ENCODE data around the gene SLC16A1. TPM values are rescaled to one million over a fixed set of nuclear protein-coding genes. Genes with fewer than 3 reads are reported as not detected.
A peak's percentile ranks its signal among the peaks of the same experiment; 100 is the strongest.

Gene SLC16A1
- total RNA-seq, 4 donors from 2014 or later: 27.9 to 46.5 (median 36.9) TPM

DNA sequence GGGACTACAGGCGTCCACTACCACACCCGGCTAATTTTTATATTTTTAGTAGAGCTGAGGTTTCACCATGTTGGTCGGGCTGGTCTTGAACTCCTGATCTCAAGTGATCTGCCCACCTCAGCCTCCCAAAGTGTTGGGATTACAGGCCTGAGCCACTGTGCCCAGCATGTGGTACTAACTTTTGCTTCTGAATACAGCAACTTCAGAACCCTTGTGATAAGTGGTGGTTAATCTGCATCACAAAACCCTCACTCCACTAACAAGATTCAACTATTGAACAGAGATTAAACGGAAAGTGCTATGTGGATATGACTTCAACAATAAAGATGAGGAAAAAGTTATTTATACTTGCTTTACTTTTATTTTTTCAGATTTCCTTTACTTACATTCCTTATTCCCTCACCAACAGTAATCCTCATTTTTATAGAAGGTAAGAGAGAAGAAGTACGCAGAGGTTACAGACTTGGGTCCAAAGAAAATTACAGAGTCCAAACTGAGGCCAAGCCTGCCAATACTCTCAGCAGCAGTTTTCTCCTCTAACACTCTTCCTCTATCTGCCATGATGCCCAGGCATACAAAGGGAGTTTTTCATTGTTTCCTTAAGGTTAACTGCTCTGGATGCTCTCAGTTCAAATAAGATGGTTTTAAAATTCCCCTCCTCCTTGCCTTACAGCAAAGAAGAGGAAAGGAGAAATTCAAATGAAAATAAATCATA, 44.3 kb downstream of the SLC16A1 start:
- Histone ChIP-seq H3K4me1 (no peaks in the 10 kb centered on the region), H3K27me3 (no peaks in the 10 kb centered on the region), H3K4me3 (no peak overlapping the region), H3K9me3 (no peaks in the 10 kb centered on the region), H3K36me3 (peaks cover 0 to 22% of the 10 kb centered on the region in 2 donors), H3K27ac (no peak overlapping the region)
- TF ChIP-seq, protein P1, sequence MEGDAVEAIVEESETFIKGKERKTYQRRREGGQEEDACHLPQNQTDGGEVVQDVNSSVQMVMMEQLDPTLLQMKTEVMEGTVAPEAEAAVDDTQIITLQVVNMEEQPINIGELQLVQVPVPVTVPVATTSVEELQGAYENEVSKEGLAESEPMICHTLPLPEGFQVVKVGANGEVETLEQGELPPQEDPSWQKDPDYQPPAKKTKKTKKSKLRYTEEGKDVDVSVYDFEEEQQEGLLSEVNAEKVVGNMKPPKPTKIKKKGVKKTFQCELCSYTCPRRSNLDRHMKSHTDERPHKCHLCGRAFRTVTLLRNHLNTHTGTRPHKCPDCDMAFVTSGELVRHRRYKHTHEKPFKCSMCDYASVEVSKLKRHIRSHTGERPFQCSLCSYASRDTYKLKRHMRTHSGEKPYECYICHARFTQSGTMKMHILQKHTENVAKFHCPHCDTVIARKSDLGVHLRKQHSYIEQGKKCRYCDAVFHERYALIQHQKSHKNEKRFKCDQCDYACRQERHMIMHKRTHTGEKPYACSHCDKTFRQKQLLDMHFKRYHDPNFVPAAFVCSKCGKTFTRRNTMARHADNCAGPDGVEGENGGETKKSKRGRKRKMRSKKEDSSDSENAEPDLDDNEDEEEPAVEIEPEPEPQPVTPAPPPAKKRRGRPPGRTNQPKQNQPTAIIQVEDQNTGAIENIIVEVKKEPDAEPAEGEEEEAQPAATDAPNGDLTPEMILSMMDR (IDR thresholded peaks at IDR 0.05): no peak
- TF ChIP-seq POLR2A (IDR thresholded peaks at IDR 0.05) (no peak), EP300 (IDR thresholded peaks at IDR 0.05) (no peak), POLR2AphosphoS5 (IDR thresholded peaks at IDR 0.05) (no peak)
- ATAC-seq: no peak
- 88 to 95% methylated on average over 2 to 5 of the region's 5 CpGs for WGBS, 2 donors (ENCODE audit: low coverage in 1 of 2)

DNA sequence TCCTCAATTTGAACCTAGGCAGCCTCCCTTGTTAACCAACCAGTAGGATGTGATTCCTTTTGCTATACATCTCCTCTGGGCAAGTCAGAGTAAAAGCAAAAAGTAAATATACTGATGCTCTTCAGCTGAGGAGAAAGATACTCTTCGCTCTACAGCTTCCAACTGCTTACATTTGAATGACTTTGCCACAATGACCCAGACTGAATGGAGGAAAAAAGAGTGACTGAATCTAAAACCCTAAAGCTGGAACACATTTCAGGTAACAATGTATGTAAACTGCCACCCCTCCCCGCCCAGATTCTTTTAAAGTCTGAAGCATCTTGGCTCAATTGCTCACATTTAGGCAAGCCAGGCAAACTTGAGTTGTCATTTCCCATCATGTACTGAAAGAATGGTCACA, 46.1 kb downstream of the SLC16A1 start:
- TF ChIP-seq POLR2A (IDR thresholded peaks at IDR 0.05): no peak
- no peak for TF ChIP-seq POLR2AphosphoS5 (IDR thresholded peaks at IDR 0.05)
- TF ChIP-seq, protein P1 (IDR thresholded peaks at IDR 0.05): no peak
- TF ChIP-seq EP300 (IDR thresholded peaks at IDR 0.05): no peak
- Histone ChIP-seq H3K27me3 (no peaks in the 10 kb centered on the region), H3K36me3 (peaks cover 0 to 11% of the 10 kb centered on the region in 2 donors), H3K4me3 (no peak overlapping the region), H3K4me1 (peaks cover 0 to 3% (median 0%) of the 10 kb centered on the region in 3 donors), H3K9me3 (no peaks in the 10 kb centered on the region), H3K27ac (no peak overlapping the region)
- no peak for ATAC-seq
- WGBS, 2 donors (ENCODE audit: low coverage in 1 of 2): 85 to 100% methylated on average over 2 of the region's 2 CpGs

DNA sequence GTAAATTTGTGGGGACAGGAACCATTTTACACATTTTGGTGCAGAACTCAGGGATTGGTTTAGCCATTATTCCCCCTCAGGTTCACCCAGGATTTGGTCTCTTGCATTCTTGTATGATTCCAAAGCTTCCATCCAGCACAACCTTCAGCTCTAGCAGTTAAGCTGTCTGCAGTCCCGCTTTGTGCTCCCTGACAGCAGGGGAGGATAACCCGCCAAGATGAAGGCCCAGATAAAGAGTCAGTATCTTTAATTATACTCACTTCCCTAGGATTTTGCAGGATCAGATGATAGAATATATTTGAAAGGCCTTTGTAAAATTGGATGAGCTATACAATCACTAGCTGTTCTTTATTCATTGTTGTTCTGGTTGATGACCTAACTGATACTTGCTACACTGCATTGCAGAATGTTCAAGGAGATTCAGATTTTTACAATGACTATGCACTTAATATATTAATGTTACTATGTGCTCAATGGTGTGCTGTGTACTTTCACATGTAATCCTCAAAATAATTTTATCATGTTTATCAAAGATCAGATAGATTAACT, 49.8 kb downstream of the SLC16A1 start:
- H3K4me3 ChIP-seq: no peak overlapping the region
- no peaks in the 10 kb centered on the region for H3K36me3 ChIP-seq
- WGBS, 2 donors (ENCODE audit: low coverage in 1 of 2): 69 to 75% methylated on average over 2 of the region's 2 CpGs
- H3K9me3 ChIP-seq: no peaks in the 10 kb centered on the region
- TF ChIP-seq EP300 (IDR thresholded peaks at IDR 0.05) (no peak), POLR2A (IDR thresholded peaks at IDR 0.05) (no peak), POLR2AphosphoS5 (IDR thresholded peaks at IDR 0.05) (no peak)
- TF ChIP-seq, protein P1 (IDR thresholded peaks at IDR 0.05): no peak
- H3K27ac ChIP-seq: peak overlapping the region in 1 of 4 donors; percentile 26
- peaks cover 0 to 5% (median 0%) of the 10 kb centered on the region in 3 donors for H3K4me1 ChIP-seq
- ATAC-seq: no peak
- no peaks in the 10 kb centered on the region for H3K27me3 ChIP-seq

DNA sequence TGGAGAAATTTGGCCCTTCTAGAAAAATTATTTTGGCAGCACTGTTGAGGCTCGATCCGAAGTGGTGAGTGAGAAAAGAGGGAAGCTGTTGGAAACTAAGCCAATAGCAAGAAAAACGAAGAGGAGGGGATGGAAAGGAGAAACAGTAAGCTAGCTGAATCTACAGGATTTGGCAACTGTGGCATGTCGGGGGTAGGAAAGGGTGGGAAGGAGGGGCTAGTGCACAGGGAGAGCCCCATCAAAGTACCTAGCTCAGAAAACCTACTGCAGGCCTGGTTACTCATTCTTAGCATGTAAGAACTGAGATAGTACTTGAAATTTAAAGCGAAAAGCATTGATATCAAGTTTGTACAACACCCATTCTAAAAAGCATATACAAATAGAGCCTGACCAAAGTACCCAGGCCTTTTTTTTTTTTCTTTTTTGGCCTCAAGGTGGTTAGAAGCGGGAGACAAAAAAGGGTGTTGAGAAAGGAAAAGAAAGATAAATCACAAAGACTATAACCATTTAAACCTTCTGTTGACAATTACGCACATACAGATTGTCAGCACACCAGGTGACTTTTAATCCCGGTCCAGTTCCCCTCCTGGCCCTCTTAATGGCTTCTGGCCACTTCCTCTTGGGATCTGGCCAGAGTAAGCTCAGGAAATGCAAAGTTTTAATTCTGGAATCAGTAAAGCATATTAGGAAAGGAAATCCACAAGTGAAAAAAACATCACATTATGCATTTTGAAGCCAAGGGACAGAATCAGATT, 50.4 kb downstream of the SLC16A1 start:
- no peak for ATAC-seq
- Histone ChIP-seq H3K4me1 (peaks cover 0 to 5% (median 0%) of the 10 kb centered on the region in 3 donors), H3K27ac (peak overlapping the region in 3 of 4 donors; percentile 26 to 56 (median 31))

More for the DNA sequence above, 50.4 kb downstream of the SLC16A1 start:
- 43 to 62% methylated on average over 7 to 8 of the region's 8 CpGs for WGBS, 2 donors (ENCODE audit: low coverage in 1 of 2)
- Histone ChIP-seq H3K27me3 (no peaks in the 10 kb centered on the region), H3K36me3 (no peaks in the 10 kb centered on the region), H3K4me3 (no peak overlapping the region), H3K9me3 (no peaks in the 10 kb centered on the region)
- TF ChIP-seq POLR2AphosphoS5 (IDR thresholded peaks at IDR 0.05): no peak
- no peak for TF ChIP-seq EP300 (IDR thresholded peaks at IDR 0.05)
- TF ChIP-seq, protein P1 (IDR thresholded peaks at IDR 0.05): no peak
- no peak for TF ChIP-seq POLR2A (IDR thresholded peaks at IDR 0.05)

Data from gastroesophageal sphincter (tissue), 4 donors.